NCI-H510A treated with DMSO at 0.1 percent for 48 hours (cell line): ENCODE measurements around the gene AMPD3.

Experiments
- DNase-seq: peaks from one replicate; lab custom pipeline; 2025; lab: John Stamatoyannopoulos, UW

The AMPD3 gene

GRCh38 chr11:10503777-10504480 lies 48.9 kb downstream of the AMPD3 start:
- DNase-seq = no peak

- no peak for DNase-seq
Observed at GRCh38 chr11:10504490-10504889, 49.4 kb downstream of the AMPD3 start.

- DNase-seq = no peak
Observed at GRCh38 chr11:10505278-10506007, 50.4 kb downstream of the AMPD3 start.

- DNase-seq = no peak
Observed at GRCh38 chr11:10506008-10506370, 50.9 kb downstream of the AMPD3 start.

- DNase-seq = no peak
Observed at GRCh38 chr11:10511181-10511621, 56.1 kb downstream of the AMPD3 start.

GRCh38 chr11:10514202-10514601 lies 59.1 kb downstream of the AMPD3 start:
- DNase-seq = peak; percentile 1

- DNase-seq = no peak
Observed at GRCh38 chr11:10514709-10515108, 59.6 kb downstream of the AMPD3 start.

- DNase-seq = no peak
Observed at GRCh38 chr11:10515418-10515817, 60.4 kb downstream of the AMPD3 start.

- DNase-seq = no peak
Observed at GRCh38 chr11:10518123-10518522, 63.1 kb downstream of the AMPD3 start.

- no peak for DNase-seq
Observed at GRCh38 chr11:10518891-10519290, 63.8 kb downstream of the AMPD3 start.

GRCh38 chr11:10519630-10520029 lies 64.6 kb downstream of the AMPD3 start:
- DNase-seq = no peak

- no peak for DNase-seq
Observed at GRCh38 chr11:10520562-10520961, 65.5 kb downstream of the AMPD3 start.

- DNase-seq = no peak
Observed at GRCh38 chr11:10522276-10522675, 67.2 kb downstream of the AMPD3 start.

GRCh38 chr11:10522921-10523320 lies 67.9 kb downstream of the AMPD3 start:
- no peak for DNase-seq

- DNase-seq = no peak
Observed at GRCh38 chr11:10524471-10524870, 69.4 kb downstream of the AMPD3 start.

GRCh38 chr11:10526974-10527918 lies 72.2 kb downstream of the AMPD3 start:
- DNase-seq = no peak

GRCh38 chr11:10528121-10528520 lies 73.1 kb downstream of the AMPD3 start:
- DNase-seq = no peak

- DNase-seq = no peak
Observed at GRCh38 chr11:10529279-10529678, 74.2 kb downstream of the AMPD3 start.

GRCh38 chr11:10532526-10532925 lies 77.5 kb downstream of the AMPD3 start:
- no peak for DNase-seq

GRCh38 chr11:10533323-10533722 lies 78.3 kb downstream of the AMPD3 start:
- DNase-seq = no peak

GRCh38 chr11:10534316-10534715 lies 79.3 kb downstream of the AMPD3 start:
- DNase-seq = no peak

GRCh38 chr11:10537600-10537999 lies 82.5 kb downstream of the AMPD3 start:
- no peak for DNase-seq

GRCh38 chr11:10538924-10539323 lies 83.9 kb downstream of the AMPD3 start:
- DNase-seq = no peak
